Measurements from ENCODE around the gene CXXC5. TPM values are rescaled to one million over a fixed set of nuclear protein-coding genes. Genes with fewer than 3 reads are reported as not detected.

CXXC5 gene
- total RNA-seq, result 89.4 and 101 TPM in 2 replicates

GRCh38 chr5:139648205-139649081, at the start of gene CXXC5:
Gene CXXC5 (plus strand): TSS chr5:139648349. CDS start chr5:139680524, 32,175 bp downstream.

Small RNAs within 50 kb of the gene (small RNA-seq; reads per million reads assigned to genes)
- not detected for gene RNU6-236P

Other genes with a start within 250 kb of the CXXC5 start
- 2.3 and 4.1 TPM in 2 replicates for gene SPATA24, start 244.3 kb upstream of the CXXC5 start, total RNA-seq
- 13.4 and 14.2 TPM in 2 replicates for gene DNAJC18, start 208.8 kb upstream of the CXXC5 start, total RNA-seq
- gene ECSCR, start 185.6 kb upstream of the CXXC5 start, total RNA-seq, result 0.52 and 1.5 TPM in 2 replicates
- not detected in 2 replicates for gene SMIM33, start 177.3 kb upstream of the CXXC5 start, total RNA-seq
- gene STING1, start 165.6 kb upstream of the CXXC5 start, total RNA-seq, result 85.7 and 90.4 TPM in 2 replicates
- gene UBE2D2, start 87.0 kb upstream of the CXXC5 start, total RNA-seq, result 57.4 and 58.8 TPM in 2 replicates
- gene PSD2, start 147.5 kb downstream of the CXXC5 start, total RNA-seq, result 0.11 and 0.13 TPM in 2 replicates

Data from articular chondrocyte of knee joint (primary cell).